Prostate gland (tissue), 2 donors: ENCODE results near the gene ZNF274.

ENCODE experiments used
- CTCF ChIP-seq, 4 experiments: fragments of 200-600 bp in 2 of 4; fragments of 450-650 bp in 2 of 4; sonication (generic) in 2 of 4; IDR thresholded peaks; 1 replicate in 3 of 4; 2 replicates in 1 of 4; pipeline ENCODE4 v1.5.1; 2016 to 2019; ENCODE audit warnings: antibody characterized with exemption in 4 of 4, mild to moderate bottlenecking in 2 of 4, moderate library complexity in 2 of 4
- POLR2A ChIP-seq: fragments of 450-650 bp; IDR thresholded peaks from one replicate; pipeline ENCODE4 v1.6.1; 2016; ENCODE audit warnings: antibody characterized with exemption, mild to moderate bottlenecking
- POLR2AphosphoS5 ChIP-seq: sonication (generic); formaldehyde crosslinking; IDR thresholded peaks from one replicate; pipeline ENCODE4 v1.6.1; 2017; ENCODE audit warnings: antibody characterized with exemption

- TF ChIP-seq CTCF (IDR thresholded peaks at IDR 0.05): peak; percentile 98 to 100 (median 99)
- peak; percentile 72 for TF ChIP-seq POLR2A
- TF ChIP-seq POLR2AphosphoS5: peak; percentile 98
Measured at GRCh38 chr19:58154679-58155648, 27.9 kb upstream of the ZNF274 start.
